Esophagus squamous epithelium (tissue), 4 donors: Measurements from ENCODE around the gene PTPN18.

Source experiments
- CTCF ChIP-seq, 6 experiments: fragments of 450-650 bp in 4 of 6; fragments of 200-600 bp in 2 of 6; sonication (generic) in 2 of 6; IDR thresholded peaks; one replicate each; pipeline ENCODE4 v1.5.1; 2016 to 2019; ENCODE audit warnings: antibody characterized with exemption in 6 of 6, mild to moderate bottlenecking in 4 of 6, moderate library complexity in 4 of 6
- POLR2A ChIP-seq, 4 donors: fragments of 450-650 bp; IDR thresholded peaks; one replicate each; pipeline ENCODE4 v1.6.1; 2017; ENCODE audit warnings: antibody characterized with exemption in 4 of 4, mild to moderate bottlenecking in 4 of 4, moderate library complexity in 3 of 4

DNA sequence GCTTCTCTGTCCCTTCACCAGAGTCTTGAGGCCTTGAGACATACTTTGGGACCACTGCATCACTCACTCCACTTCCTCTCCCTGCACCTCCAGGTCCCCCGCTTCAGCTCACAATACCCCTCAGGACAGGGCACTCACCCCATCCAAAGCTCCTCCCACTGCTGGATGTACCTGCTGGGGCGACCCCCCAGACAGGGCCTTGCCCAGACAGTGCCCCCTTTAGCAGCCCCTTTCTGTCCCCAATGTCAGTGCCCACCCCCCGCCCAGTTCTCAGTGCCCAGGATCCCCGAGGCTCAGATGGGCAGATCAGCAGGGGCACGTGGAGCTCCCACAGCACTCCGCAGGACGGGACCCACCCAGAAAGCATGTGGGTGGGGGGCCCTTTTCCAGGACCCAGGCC lies 37.0 kb upstream of the PTPN18 start:
- TF ChIP-seq CTCF (IDR thresholded peaks at IDR 0.05): no peak
- no peak for TF ChIP-seq POLR2A (IDR thresholded peaks at IDR 0.05)
